A549 (cell line): ENCODE data around the gene ANKFN1.

Source experiments
- CHD2 ChIP-seq: fragments of 150-350 bp; IDR thresholded peaks from 2 replicates; pipeline ENCODE4 v1.6.1; 2014; ENCODE audit warnings: low read length; ENCODE audit not compliant: partially characterized antibody
- CTCF ChIP-seq: fragments of >200 bp; sonication (Bioruptor Twin); formaldehyde crosslinking; IDR thresholded peaks from 3 replicates; pipeline ENCODE4 v1.5.1; 2016
- RAD21 ChIP-seq, 2 experiments: fragments of >200 bp in 1 of 2; sonication (Bioruptor Twin) in 1 of 2; formaldehyde crosslinking in 1 of 2; IDR thresholded peaks in 1 of 2; conservative IDR thresholded peaks in 1 of 2; 2 replicates in 1 of 2; 3 replicates in 1 of 2; pipeline ENCODE4 v1.6.1; 2012 to 2018; ENCODE audit warnings: inconsistent platforms in 1 of 2
- RCOR1 ChIP-seq: fragments of 150-350 bp; IDR thresholded peaks from 2 replicates; pipeline ENCODE4 v1.6.1; 2014; ENCODE audit warnings: antibody characterized with exemption, low read length, low read depth

DNA sequence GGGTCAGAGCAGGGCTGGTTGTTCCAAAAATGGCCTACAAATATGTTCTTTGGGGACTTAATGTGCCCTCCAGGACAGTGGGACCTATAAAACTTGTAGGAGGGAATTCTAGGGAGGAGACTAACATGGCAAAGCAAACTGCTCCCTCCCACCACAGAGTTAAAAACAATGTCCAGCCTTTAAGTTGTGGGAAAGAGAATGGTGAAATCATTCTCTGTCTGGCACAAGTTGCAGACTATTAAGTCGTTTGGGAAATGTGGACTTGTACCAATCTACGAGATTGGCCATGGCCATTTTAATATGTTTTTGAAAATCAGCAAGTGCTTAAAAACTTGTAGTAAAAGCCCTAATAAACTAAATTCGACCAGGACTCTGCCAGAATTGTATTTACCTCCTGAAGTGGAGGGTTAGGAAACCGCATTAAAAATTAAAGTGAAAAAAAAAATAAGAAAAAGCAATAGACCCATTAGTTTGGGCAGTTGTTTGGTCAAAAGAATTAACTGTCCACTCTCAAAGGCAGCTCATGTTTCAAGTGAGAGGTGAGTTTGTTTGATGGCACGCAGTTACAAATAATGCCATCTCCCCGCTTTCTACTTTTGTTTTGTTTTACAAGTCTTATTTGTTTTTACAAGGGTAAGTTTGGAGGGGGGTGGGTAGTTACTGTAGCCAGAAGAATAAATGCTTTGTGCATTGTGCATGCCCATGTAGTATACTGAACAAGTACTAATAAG is 32.4 kb downstream of the ANKFN1 start:
- TF ChIP-seq CHD2: no peak
- TF ChIP-seq CTCF: no peak
- TF ChIP-seq RCOR1: no peak
- no peak for TF ChIP-seq RAD21 (conservative IDR thresholded peaks at IDR 0.05 in 1 of 2, IDR thresholded peaks at IDR 0.05 in 1 of 2)
